ENCODE data around the gene OR2T34.
"Not testable (repeated sequence)": the region's sequence is repeated elsewhere in the genome, so short reads cannot be mapped to it uniquely, and the experiment has no call there.

The OR2T34 gene, protein sequence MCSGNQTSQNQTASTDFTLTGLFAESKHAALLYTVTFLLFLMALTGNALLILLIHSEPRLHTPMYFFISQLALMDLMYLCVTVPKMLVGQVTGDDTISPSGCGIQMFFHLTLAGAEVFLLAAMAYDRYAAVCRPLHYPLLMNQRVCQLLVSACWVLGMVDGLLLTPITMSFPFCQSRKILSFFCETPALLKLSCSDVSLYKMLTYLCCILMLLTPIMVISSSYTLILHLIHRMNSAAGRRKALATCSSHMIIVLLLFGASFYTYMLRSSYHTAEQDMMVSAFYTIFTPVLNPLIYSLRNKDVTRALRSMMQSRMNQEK

DNA sequence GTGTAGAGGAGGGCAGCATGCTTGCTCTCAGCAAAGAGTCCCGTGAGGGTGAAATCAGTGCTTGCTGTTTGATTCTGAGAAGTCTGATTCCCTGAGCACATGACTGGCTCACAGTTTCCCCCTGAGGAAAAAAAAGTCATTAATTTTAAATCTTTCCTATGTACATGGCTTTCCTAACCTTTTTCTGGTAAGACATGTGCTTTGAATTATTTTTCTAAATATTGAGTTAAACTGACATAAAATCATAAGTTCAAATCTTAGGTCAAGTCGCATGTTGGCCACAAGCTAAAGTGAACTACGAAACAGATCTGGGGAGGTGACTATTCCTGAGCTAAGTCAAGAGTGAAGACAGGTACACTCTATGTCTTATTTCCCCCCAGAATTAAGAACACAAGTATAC is at the start of gene OR2T34:
Gene OR2T34 (minus strand): TSS at position 101 of the 400 bp plus-strand sequence. CDS start 0 bp downstream, at position 101.
- DNase-seq (ENCODE audit: low read depth) = not testable (repeated sequence)

DNA sequence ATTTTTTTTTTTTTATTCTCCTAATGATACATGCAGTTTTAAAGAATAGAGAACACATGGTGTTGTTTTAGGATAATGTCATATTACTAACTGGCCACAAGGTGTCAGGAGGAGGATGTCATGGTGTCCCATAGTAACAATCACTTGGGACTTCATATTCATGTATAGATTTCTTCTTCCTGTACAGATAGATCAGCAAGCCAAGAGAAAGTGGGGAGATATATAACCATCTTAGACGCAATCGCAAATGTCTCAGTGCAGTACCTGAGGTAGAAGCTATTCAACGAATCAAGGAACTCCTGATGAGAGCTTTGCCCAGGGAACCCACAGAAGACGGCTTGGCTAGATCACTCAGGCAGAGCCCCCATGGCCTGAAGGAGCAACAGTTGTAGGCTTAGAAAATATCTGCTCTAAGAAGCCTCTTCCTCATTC is 48.0 kb upstream of the OR2T34 start:
- DNase-seq (ENCODE audit: low read depth) = peak; percentile 9

DNA sequence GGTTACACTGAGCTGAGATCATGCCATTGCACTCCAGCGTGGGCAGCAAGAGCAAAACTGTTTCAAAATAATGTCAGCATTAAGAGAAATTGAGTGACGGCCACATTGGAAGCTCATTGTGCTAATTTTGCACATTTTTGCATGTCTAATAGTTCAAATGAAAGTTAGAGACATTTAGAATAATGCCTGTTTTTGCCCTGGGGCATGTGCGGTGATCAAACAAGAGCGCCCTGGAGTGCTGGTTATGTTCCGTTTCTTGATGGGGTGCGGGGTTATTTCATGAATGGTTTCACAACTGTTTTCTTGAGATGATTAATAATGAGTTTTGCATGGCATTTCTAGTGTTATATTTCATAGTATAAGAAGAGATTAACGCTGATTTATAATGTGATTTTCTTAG is 47.2 kb upstream of the OR2T34 start:
- no peak for DNase-seq (ENCODE audit: low read depth)

DNA sequence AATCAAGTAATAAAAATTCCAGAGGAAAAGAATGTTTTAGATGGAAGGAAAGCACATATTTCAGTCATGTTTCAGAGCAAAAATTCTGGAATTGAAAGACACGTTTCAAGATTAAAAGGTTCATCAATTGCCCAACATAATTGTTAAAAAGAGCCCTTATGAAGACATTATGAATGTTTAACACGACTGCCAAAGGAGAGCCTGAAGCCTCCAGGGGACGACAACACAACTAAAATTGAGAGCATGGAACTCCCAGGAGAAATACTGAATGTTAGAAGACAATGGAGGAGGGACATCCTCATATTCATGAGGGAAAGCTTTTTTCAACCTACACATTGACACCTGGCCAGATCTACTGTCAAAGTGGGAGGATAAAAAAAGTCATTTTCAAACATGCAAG is 44.3 kb upstream of the OR2T34 start:
- DNase-seq (ENCODE audit: low read depth) = peak; percentile 35

DNA sequence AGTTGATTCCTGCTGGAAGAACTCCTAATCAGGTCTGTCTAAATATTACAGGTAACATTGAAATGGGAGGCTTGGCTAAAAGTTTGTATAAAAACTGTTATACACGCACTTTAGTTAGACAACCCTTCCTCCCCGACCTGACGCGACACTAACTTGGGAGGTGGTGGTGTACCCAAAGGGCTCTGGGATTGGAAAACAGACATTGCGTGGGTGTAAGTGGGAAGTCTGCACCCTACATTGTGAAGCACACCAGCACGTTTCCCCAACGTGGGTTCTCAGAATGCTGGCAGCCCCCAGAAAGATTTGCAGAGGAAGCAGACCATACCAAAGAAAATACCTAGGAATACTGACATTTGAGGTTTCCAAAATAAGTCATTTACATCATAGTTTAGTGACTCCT is 43.6 kb upstream of the OR2T34 start:
- DNase-seq (ENCODE audit: low read depth) = no peak

DNA sequence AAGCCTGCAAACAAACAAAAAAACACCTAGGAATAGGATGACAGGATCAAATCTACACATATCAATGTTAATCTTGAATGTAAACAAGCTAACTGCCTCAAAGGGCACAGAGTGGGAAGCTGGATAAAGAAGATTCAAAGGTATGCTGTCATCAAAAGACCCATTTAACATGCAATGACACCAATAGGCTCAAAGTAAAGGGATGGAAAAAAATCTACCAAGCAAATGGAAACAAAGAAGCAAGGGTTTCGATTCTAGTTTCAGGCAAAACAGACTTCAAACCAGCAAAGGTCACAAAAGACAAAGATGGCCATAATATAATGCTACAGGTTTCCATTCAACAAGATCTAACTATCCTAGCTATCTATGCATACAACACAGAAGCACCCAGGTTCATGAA is 39.2 kb upstream of the OR2T34 start:
- no peak for DNase-seq (ENCODE audit: low read depth)

DNA sequence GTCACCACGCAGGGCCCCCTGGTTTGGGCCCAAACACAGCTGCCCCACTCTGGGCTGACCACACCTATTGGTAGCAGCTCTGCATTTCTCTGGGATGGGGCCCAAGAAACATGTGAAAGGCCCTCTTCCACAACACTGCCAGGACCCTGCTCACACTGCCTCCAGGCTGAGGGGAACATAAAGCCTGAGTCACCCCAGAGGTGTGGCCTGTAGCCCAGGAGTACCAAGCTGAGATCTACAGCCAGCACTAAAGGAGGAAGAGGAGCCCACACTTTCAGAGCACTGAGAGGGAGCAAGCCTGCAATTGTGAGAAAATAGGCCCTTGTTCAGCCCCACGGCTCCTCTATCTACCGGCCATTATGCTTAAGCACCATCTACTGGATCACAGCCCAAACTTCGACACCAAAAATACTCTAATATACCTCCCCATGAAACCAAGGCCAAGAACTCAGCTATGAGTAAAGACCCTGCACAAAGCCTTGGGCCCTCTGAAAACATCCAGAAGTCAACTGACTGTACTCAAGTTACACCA is 37.4 kb upstream of the OR2T34 start:
- no peak for DNase-seq (ENCODE audit: low read depth)

DNA sequence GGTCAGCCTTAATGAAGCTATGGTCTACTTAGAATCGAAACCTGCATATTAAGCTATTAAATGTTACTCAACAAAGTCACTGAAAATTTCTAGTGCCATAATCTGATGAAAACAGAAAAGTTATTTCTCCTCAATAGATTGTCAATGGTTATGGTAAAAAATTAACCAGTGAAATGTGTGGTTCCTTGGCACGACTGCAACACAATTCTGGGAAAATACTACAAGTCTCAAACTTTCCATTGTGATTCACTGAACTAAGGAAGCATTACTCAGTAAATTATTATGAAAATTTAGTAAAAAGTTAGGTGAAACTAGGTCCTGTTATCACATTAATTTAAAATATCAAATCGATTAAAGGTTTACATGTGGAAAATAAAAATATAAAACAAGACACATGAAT is 35.7 kb upstream of the OR2T34 start:
- no peak for DNase-seq (ENCODE audit: low read depth)

DNA sequence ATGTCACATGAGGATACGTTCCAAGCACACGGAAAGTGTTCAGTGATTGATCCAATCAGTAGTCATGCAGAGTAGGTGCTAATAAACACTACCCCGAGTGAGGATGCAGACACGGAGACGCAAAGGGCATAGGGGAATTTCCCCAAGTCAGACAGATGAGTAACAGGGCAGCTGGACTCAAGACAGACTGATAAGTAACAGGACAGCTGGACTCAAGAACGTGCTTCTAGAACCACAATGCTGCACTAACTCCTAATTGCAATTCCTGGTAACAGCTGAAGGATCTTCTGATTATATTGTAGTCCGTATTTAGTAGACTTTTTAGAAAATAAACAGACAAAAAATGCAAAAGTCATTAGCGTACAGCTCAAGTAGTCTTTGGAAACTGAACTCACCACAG is 24.8 kb upstream of the OR2T34 start:
- no peak for DNase-seq (ENCODE audit: low read depth)

DNA sequence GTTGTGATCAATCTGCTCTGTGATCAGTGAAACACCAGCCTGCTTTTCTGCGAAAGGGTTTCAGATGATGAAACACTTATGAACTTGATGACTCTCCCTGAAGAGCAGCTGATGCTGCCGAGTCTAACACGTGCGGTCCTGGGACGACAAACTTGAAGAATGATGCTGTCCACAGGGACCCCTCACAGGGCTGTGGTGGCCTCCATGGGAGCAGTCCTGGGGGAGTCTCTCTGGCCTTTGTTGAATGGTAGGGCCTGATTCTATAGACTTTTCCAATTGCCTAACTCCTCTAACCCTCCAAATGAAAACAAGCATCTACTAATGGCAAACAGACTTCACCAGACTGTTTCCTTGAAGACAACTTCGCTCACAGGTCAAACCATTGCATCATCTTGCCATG is 23.0 kb upstream of the OR2T34 start, which contains the start of gene OR2T10:
Gene OR2T10 (minus strand): TSS at position 112 of the 400 bp plus-strand sequence. CDS start 3,932 bp downstream, outside the sequence.
- DNase-seq (ENCODE audit: low read depth) = no peak

DNA sequence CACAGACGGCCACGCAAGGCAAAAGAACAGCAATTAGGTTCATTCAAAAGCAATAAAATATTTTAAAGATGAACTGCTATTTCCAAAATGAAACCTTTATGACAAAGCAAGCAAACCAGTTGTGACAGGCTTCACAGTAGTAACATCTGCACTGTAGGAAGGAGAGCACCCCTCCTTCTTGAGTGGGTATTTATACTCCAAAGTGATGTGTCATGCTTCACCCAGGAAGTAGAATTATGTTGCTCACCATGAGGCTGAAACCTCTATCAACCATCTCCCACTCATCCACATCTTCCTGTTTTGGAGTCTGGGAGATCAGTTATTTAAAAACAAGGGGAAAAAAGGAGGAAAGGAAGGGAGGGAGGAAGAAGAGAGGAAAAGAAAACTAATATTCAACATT is 22.1 kb upstream of the OR2T34 start:
- no peak for DNase-seq (ENCODE audit: low read depth)

DNA sequence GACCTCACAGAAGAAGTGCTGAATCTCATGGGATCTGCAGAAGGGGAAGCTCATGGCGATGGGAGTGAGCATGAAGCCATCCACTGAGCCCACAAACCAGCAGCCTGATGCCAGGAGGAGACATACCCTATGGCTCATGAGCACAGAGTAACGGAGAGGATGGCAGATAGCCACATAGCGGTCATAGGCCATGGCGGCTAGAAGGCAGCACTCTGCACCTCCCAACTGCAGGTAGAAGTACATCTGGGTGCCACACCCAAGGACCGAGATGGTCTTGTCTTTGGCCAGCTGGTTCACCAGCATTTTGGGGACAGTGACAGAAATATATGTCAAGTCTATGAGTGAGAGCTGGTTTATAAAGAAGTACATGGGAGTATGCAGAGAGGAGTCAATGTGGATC is 18.7 kb upstream of the OR2T34 start:
- DNase-seq (ENCODE audit: low read depth) = no peak

DNA sequence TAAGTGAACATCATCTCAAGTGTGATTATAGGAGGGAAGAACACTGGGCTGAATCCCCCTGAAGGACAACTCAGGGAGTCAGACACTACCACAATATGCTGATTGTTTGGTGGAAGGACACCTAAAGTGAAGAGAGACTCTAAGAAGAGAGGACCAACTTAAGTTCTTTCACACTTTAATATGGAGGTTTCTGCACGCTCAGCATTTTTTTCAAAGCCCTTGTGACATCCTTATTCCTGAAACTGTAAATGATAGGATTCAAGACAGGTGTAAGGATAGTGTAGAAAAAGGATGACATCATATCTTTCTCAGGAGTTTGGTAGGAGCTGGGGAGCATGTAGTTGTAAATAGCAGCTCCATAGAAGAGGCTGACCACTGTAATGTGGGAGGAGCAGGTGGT is 18.1 kb upstream of the OR2T34 start:
- no peak for DNase-seq (ENCODE audit: low read depth)

DNA sequence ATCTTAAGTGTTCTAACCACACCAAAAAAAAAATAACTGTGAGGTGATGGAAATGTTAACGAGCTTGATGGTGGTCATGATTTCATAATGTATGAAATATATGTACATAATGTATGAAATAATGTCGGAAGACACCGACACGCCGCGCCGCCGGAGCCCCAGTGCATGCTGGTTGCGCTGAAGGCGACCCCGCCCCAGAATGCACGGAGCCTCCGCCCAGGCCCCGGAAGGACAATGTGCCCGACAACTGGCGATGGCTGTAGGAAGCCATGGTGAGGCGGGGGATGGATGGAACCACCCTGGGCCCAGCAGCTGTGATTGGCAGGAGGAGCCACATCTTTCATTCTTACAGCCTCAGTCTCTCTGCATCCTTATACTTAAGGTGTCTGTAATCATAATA is 15.5 kb upstream of the OR2T34 start:
- DNase-seq (ENCODE audit: low read depth) = no peak

DNA sequence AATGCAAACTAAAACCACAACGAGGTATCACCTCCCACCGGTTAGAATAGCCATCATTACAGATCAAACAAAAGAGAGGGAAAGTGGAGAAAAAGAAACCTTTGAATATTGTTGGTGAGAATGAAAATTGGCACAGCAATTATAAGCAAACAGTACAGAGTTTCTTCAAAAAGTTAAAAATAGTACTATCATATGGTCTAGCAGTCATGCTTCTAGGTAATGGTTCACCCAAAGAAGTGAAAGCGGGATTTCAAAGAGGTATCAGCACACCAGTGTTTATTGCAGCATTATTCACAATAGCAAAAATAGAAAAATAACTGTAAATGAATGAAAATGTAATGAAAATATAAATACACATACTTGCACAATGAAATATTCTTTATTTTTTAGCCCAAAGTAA is 14.8 kb upstream of the OR2T34 start:
- no peak for DNase-seq (ENCODE audit: low read depth)

DNA sequence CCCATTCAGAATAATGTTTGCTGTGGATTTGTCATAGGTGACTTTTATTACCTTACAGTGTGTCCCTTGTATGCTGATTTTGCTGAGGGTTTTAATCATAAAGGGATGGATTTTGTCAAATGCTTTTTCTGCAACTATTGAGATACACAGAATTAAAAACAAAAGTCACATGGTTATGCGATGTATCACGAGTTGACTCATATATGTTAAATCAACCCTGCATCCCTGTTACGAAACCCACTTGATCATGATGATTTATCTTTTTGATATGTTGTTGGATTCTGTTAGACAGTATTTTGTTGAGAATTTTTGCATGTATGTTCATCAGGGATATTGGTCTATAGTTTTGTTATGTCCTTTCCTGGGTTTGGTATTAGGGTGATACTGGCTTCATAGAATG is 10.7 kb upstream of the OR2T34 start:
- DNase-seq (ENCODE audit: low read depth) = no peak

DNA sequence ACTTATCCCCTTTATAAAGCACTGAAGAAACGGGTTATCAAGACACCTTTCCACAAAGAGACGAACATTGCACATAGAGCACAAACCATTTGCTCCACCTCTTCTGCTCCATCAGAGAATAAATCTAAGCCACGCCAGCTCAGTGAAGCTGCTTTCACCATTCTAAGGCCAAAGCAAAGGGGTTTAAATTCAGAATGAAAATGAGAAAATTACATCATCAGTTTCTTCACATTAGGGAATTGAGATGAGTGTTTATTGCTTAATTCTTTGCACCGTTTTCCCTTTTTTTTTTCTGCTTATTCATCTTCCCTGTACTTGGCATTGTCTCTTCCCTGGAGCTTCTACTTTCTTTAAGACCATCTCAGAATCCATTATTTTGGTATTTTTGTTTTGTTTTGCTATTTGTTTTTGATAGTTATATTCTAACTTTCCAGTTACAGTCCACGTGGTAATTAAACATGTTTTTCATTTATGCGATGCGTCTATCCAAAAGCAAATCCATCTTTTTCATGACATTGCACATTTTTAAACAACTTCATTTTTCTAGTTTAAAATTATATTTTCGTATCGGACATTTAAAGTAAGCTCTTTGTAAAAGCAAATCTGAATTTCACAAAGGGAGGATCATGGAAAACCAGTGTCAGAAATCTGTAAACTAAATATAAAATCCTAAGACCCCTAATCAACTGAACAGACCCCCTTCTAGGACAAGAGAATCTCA is 1.9 kb upstream of the OR2T34 start:
- no peak for DNase-seq (ENCODE audit: low read depth)

DNA sequence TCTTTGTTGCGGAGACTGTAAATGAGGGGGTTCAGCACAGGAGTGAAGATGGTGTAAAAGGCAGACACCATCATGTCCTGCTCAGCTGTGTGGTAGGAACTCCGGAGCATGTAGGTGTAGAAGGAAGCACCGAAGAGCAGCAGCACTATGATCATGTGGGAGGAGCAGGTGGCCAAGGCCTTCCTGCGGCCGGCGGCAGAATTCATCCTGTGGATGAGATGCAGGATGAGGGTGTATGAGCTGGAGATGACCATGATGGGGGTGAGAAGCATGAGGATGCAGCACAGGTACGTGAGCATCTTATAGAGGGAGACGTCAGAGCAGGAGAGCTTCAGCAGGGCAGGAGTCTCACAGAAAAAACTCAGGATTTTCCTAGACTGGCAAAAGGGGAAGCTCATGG is 701 bp downstream of the OR2T34 start:
- not testable (repeated sequence) for DNase-seq (ENCODE audit: low read depth)

DNA sequence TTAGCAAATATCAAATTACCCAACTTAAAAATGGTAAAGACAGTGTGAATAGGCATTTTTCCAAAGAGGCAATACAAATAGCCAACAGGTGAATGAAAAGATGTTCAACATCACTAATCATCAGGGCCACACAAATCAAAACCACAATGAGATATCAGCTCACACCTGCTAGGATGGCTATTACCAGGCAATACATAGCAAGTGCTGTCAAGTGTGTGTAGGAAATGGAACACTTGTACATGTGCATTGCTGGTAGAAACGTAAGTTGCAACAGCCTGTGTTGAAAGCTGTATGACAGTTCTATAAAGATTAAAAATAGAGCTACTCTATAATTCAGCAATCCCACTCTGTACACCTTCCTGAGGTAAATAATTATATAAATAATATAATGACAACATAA is 2.5 kb downstream of the OR2T34 start:
- not testable (repeated sequence) for DNase-seq (ENCODE audit: low read depth)

DNA sequence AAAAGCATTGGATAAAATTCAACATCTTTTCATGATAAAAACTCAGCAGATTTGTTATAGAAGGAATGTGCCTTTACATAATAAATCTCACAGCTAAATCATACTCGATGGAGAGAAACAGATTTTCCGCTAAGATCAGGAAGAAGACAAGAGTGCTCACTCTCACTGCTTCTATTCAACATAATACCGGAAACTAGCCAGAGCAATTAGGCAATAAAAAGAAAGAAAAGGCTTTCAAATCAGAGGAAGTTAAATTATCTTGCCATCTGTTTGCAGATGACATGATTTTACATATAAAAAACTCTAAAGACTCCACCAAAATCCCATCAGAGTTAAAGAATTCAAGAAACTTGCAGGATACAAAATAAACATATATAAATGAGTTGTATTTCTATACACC is 3.7 kb downstream of the OR2T34 start:
- DNase-seq (ENCODE audit: low read depth) = not testable (repeated sequence)

DNA sequence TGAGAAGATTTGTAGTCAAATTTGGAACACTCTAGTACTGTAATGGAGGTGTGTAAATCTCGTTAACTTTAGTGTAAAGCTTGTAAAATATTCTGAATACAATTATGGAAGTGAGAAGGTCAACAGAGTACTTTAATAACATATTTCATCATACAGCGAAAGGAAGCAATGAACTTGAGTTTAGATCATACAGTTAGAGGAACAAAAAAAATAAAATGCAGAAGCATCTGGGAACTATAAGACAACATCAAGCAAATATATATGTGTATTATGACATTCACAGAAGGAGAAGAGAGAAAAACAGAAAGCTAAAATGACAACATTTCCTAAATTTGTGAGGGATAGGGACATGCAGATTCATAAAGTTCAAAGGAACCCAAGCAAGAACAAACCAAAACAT is 5.5 kb downstream of the OR2T34 start:
- not testable (repeated sequence) for DNase-seq (ENCODE audit: low read depth)

DNA sequence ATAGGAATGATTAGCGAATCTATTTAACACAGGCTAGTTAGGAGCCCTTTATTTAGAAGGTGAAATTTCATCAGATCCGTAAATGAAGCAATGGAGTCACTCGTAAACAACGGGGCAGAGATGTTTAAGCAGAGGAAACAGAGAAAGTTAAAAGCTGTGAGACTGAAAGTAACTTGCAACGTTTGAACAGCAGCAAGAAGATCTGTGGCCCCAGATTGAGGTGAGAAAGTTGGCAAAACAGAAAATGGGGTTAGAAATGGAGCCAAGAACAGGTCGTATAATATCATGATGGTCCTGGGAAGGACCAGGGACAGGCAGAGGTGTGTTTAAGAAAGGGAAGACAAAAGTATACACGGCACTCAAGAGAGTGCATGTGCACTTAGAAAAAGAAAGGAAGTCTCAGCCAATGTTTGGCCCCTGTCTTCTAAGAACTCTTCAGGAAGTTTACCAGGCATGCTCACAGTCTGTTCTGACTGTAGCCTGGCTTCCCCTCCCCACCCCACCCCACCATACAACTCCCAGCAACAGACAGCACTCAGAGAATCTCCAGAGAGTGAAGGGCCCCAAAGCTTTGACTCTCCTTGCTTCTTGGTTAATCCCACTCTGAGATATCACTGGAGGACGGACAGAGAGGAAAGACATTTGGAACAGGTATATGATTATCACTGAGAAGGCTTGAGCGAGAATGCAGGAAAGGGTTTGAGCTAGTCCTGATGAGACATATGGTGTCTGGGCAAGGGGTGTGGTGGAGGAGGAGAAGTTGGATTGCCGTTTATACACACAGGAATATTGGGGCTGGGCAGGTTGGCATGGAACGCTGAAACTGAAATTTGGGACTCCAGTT is 8.8 kb downstream of the OR2T34 start:
- DNase-seq (ENCODE audit: low read depth) = not testable (repeated sequence)
